Measurements from ENCODE around the gene BTD. TPM values are rescaled to one million over a fixed set of nuclear protein-coding genes. Genes with fewer than 3 reads are reported as not detected.

The BTD gene
- total and polyA plus RNA-seq, 2 experiments from 2014 or later, result 17.8 to 20.0 TPM

DNA sequence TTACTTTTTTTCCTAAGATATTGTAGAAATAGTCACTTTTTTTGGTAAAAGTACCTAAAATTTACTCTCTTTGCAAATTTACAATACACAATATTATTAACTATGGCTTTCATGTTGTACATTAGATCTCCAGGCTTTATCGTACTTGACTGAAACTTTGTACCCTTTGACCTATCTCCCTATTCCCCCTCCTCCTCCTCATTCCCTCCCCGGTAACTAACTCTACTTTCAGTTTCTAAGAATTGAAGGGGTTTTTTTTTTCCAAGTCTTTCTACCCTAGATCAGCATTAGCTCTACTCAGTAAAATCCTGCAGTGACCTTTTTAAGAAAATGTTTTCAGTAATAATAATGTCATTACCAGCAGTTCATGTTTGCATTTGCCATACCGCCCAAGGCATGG, 10.3 kb upstream of the BTD start:
- Histone ChIP-seq H3K9me2 (ENCODE audit: insufficient read depth) (no peaks in the 10 kb centered on the region), H2AFZ (no peak overlapping the region), H3K27ac (ENCODE audit: low read depth) (no peak overlapping the region), H3F3A (replicated peaks; ENCODE audit: low read depth) (peaks cover 13% of the 10 kb centered on the region), H3K36me3 (ENCODE audit: insufficient read depth) (peaks cover 29% of the 10 kb centered on the region), H4K20me1 (replicated peaks; ENCODE audit: insufficient read depth) (no peaks in the 10 kb centered on the region), H3K4me3 (no peak overlapping the region), H3K79me2 (replicated peaks; ENCODE audit: insufficient read depth) (no peaks in the 10 kb centered on the region), H3K27me3 (ENCODE audit: insufficient read depth) (no peaks in the 10 kb centered on the region), H3K4me1 (ENCODE audit: insufficient read depth) (no peaks in the 10 kb centered on the region), H3K4me2 (no peak overlapping the region)
- H3K27ac Mint-ChIP-seq, result no peak overlapping the region
- H3K9me3 Mint-ChIP-seq, result peaks cover 6% of the 10 kb centered on the region; the same call in 1 of the 3 replicates
- no peak overlapping the region for H3K4me3 Mint-ChIP-seq
- no peaks in the 10 kb centered on the region for H3K4me1 Mint-ChIP-seq
- H3K27me3 Mint-ChIP-seq (ENCODE audit: insufficient read depth, low read depth, poor library complexity), result peaks cover 4% of the 10 kb centered on the region
- TF ChIP-seq, protein P1, sequence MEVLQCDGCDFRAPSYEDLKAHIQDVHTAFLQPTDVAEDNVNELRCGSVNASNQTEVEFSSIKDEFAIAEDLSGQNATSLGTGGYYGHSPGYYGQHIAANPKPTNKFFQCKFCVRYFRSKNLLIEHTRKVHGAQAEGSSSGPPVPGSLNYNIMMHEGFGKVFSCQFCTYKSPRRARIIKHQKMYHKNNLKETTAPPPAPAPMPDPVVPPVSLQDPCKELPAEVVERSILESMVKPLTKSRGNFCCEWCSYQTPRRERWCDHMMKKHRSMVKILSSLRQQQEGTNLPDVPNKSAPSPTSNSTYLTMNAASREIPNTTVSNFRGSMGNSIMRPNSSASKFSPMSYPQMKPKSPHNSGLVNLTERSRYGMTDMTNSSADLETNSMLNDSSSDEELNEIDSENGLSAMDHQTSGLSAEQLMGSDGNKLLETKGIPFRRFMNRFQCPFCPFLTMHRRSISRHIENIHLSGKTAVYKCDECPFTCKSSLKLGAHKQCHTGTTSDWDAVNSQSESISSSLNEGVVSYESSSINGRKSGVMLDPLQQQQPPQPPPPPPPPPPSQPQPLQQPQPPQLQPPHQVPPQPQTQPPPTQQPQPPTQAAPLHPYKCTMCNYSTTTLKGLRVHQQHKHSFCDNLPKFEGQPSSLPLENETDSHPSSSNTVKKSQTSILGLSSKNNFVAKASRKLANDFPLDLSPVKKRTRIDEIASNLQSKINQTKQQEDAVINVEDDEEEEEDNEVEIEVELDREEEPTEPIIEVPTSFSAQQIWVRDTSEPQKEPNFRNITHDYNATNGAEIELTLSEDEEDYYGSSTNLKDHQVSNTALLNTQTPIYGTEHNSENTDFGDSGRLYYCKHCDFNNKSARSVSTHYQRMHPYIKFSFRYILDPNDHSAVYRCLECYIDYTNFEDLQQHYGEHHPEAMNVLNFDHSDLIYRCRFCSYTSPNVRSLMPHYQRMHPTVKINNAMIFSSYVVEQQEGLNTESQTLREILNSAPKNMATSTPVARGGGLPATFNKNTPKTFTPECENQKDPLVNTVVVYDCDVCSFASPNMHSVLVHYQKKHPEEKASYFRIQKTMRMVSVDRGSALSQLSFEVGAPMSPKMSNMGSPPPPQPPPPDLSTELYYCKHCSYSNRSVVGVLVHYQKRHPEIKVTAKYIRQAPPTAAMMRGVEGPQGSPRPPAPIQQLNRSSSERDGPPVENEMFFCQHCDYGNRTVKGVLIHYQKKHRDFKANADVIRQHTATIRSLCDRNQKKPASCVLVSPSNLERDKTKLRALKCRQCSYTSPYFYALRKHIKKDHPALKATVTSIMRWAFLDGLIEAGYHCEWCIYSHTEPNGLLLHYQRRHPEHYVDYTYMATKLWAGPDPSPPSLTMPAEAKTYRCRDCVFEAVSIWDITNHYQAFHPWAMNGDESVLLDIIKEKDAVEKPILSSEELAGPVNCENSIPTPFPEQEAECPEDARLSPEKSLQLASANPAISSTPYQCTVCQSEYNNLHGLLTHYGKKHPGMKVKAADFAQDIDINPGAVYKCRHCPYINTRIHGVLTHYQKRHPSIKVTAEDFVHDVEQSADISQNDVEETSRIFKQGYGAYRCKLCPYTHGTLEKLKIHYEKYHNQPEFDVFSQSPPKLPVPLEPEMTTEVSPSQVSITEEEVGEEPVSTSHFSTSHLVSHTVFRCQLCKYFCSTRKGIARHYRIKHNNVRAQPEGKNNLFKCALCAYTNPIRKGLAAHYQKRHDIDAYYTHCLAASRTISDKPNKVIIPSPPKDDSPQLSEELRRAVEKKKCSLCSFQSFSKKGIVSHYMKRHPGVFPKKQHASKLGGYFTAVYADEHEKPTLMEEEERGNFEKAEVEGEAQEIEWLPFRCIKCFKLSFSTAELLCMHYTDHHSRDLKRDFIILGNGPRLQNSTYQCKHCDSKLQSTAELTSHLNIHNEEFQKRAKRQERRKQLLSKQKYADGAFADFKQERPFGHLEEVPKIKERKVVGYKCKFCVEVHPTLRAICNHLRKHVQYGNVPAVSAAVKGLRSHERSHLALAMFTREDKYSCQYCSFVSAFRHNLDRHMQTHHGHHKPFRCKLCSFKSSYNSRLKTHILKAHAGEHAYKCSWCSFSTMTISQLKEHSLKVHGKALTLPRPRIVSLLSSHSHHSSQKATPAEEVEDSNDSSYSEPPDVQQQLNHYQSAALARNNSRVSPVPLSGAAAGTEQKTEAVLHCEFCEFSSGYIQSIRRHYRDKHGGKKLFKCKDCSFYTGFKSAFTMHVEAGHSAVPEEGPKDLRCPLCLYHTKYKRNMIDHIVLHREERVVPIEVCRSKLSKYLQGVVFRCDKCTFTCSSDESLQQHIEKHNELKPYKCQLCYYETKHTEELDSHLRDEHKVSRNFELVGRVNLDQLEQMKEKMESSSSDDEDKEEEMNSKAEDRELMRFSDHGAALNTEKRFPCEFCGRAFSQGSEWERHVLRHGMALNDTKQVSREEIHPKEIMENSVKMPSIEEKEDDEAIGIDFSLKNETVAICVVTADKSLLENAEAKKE (CRISPR knock-in tag; IDR thresholded peaks at IDR 0.05), result no peak
- TF ChIP-seq EZH2 (IDR thresholded peaks at IDR 0.05; ENCODE audit: low read depth, unreplicated experiment), result no peak
- no peak for TF ChIP-seq POLR2AphosphoS5 (IDR thresholded peaks at IDR 0.05; ENCODE audit: low read depth)
- no peak for TF ChIP-seq NANOG (IDR thresholded peaks at IDR 0.05; ENCODE audit: borderline replicate concordance)
- TF ChIP-seq STAT1 (IDR thresholded peaks at IDR 0.05; ENCODE audit: unreplicated experiment), result no peak
- TF ChIP-seq ZNF331 (CRISPR knock-in tag; IDR thresholded peaks at IDR 0.05; ENCODE audit: low read depth), result no peak
- TF ChIP-seq, protein P2, sequence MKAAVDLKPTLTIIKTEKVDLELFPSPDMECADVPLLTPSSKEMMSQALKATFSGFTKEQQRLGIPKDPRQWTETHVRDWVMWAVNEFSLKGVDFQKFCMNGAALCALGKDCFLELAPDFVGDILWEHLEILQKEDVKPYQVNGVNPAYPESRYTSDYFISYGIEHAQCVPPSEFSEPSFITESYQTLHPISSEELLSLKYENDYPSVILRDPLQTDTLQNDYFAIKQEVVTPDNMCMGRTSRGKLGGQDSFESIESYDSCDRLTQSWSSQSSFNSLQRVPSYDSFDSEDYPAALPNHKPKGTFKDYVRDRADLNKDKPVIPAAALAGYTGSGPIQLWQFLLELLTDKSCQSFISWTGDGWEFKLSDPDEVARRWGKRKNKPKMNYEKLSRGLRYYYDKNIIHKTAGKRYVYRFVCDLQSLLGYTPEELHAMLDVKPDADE (IDR thresholded peaks at IDR 0.05), result no peak
- TF ChIP-seq, protein P3, sequence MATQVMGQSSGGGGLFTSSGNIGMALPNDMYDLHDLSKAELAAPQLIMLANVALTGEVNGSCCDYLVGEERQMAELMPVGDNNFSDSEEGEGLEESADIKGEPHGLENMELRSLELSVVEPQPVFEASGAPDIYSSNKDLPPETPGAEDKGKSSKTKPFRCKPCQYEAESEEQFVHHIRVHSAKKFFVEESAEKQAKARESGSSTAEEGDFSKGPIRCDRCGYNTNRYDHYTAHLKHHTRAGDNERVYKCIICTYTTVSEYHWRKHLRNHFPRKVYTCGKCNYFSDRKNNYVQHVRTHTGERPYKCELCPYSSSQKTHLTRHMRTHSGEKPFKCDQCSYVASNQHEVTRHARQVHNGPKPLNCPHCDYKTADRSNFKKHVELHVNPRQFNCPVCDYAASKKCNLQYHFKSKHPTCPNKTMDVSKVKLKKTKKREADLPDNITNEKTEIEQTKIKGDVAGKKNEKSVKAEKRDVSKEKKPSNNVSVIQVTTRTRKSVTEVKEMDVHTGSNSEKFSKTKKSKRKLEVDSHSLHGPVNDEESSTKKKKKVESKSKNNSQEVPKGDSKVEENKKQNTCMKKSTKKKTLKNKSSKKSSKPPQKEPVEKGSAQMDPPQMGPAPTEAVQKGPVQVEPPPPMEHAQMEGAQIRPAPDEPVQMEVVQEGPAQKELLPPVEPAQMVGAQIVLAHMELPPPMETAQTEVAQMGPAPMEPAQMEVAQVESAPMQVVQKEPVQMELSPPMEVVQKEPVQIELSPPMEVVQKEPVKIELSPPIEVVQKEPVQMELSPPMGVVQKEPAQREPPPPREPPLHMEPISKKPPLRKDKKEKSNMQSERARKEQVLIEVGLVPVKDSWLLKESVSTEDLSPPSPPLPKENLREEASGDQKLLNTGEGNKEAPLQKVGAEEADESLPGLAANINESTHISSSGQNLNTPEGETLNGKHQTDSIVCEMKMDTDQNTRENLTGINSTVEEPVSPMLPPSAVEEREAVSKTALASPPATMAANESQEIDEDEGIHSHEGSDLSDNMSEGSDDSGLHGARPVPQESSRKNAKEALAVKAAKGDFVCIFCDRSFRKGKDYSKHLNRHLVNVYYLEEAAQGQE (IDR thresholded peaks at IDR 0.05; ENCODE audit: unreplicated experiment), result no peak
- TF ChIP-seq, protein P4, sequence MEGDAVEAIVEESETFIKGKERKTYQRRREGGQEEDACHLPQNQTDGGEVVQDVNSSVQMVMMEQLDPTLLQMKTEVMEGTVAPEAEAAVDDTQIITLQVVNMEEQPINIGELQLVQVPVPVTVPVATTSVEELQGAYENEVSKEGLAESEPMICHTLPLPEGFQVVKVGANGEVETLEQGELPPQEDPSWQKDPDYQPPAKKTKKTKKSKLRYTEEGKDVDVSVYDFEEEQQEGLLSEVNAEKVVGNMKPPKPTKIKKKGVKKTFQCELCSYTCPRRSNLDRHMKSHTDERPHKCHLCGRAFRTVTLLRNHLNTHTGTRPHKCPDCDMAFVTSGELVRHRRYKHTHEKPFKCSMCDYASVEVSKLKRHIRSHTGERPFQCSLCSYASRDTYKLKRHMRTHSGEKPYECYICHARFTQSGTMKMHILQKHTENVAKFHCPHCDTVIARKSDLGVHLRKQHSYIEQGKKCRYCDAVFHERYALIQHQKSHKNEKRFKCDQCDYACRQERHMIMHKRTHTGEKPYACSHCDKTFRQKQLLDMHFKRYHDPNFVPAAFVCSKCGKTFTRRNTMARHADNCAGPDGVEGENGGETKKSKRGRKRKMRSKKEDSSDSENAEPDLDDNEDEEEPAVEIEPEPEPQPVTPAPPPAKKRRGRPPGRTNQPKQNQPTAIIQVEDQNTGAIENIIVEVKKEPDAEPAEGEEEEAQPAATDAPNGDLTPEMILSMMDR (conservative IDR thresholded peaks at IDR 0.05; ENCODE audit: low read depth in 2 of 2), result no peak
- no peak for ATAC-seq
- no peak for DNase-seq (ENCODE audit: low spot score)
- H3K36me3 Mint-ChIP-seq (ENCODE audit: low read depth), result peaks cover 43% of the 10 kb centered on the region; the same call in 2 of the 3 replicates
